Measurements from ENCODE around the gene SHISA9.

- TF ChIP-seq SIN3A (IDR thresholded peaks at IDR 0.05; ENCODE audit: borderline replicate concordance, insufficient read depth, low read length), result no peak
- no peak for TF ChIP-seq POLR2AphosphoS5 (IDR thresholded peaks at IDR 0.05; ENCODE audit: low read depth, low read length)
- no peak for TF ChIP-seq FOXP2 (optimal IDR thresholded peaks at IDR 0.05; ENCODE audit: borderline replicate concordance, extremely low read depth, extremely low read length, insufficient read depth)
These were observed 148.3 kb downstream of the SHISA9 start for GRCh38 chr16:13049688-13050087.
